GM21423 (cell line): ENCODE results near the gene TMEM170B.
"Not testable (repeated sequence)": the region's sequence is repeated elsewhere in the genome, so short reads cannot be mapped to it uniquely, and the experiment has no call there.

Source experiments
- ATAC-seq: cut with Tn5 transposase; IDR thresholded peaks from one replicate; pipeline ENCODE4 v1.9.1; 2021; ENCODE audit warnings: mild to moderate bottlenecking, moderate library complexity; ENCODE audit not compliant: unreplicated experiment

The TMEM170B gene

GRCh38 chr6:11527274-11527870 is 10.2 kb upstream of the TMEM170B start:
- ATAC-seq, result no peak

- no peak for ATAC-seq
Observed at GRCh38 chr6:11528996-11529395, 8.6 kb upstream of the TMEM170B start.

GRCh38 chr6:11532097-11532496 is 5.5 kb upstream of the TMEM170B start:
- ATAC-seq, result no peak

- ATAC-seq, result no peak
Observed at GRCh38 chr6:11534561-11534960, 3.0 kb upstream of the TMEM170B start.

GRCh38 chr6:11535801-11536230 is 1.7 kb upstream of the TMEM170B start:
- no peak for ATAC-seq

GRCh38 chr6:11536795-11537194 is 754 bp upstream of the TMEM170B start:
- ATAC-seq, result no peak

GRCh38 chr6:11538052-11538818 is 686 bp downstream of the TMEM170B start:
- peak; percentile 15 for ATAC-seq

GRCh38 chr6:11538819-11539468 is 1.4 kb downstream of the TMEM170B start:
- no peak for ATAC-seq

GRCh38 chr6:11542863-11543262 is 5.3 kb downstream of the TMEM170B start:
- ATAC-seq, result no peak

- ATAC-seq, result no peak
Observed at GRCh38 chr6:11543919-11544518, 6.5 kb downstream of the TMEM170B start.

- not testable (repeated sequence) for ATAC-seq
Observed at GRCh38 chr6:11547846-11548245, 10.3 kb downstream of the TMEM170B start.

GRCh38 chr6:11548578-11548977 is 11.0 kb downstream of the TMEM170B start:
- ATAC-seq, result not testable (repeated sequence)

- ATAC-seq, result no peak
Observed at GRCh38 chr6:11551053-11551452, 13.5 kb downstream of the TMEM170B start.

- ATAC-seq, result no peak
Observed at GRCh38 chr6:11552442-11552841, 14.9 kb downstream of the TMEM170B start.

- no peak for ATAC-seq
Observed at GRCh38 chr6:11553824-11554223, 16.3 kb downstream of the TMEM170B start.

GRCh38 chr6:11556309-11556708 is 18.8 kb downstream of the TMEM170B start:
- ATAC-seq, result no peak

- ATAC-seq, result no peak
Observed at GRCh38 chr6:11563793-11564192, 26.2 kb downstream of the TMEM170B start.

GRCh38 chr6:11566609-11567008 is 29.1 kb downstream of the TMEM170B start:
- no peak for ATAC-seq

- no peak for ATAC-seq
Observed at GRCh38 chr6:11571073-11571472, 33.5 kb downstream of the TMEM170B start.

GRCh38 chr6:11575408-11576033 is 38.0 kb downstream of the TMEM170B start:
- peak; percentile 99 for ATAC-seq
